ENCODE measurements around the gene PIGQ. TPM values are rescaled to one million over a fixed set of nuclear protein-coding genes. Genes with fewer than 3 reads are reported as not detected.
"Not testable (repeated sequence)": the region's sequence is repeated elsewhere in the genome, so short reads cannot be mapped to it uniquely, and the experiment has no call there.

Gene PIGQ
- total RNA-seq, 1 donor from 2014 or later = 52.6 TPM

DNA sequence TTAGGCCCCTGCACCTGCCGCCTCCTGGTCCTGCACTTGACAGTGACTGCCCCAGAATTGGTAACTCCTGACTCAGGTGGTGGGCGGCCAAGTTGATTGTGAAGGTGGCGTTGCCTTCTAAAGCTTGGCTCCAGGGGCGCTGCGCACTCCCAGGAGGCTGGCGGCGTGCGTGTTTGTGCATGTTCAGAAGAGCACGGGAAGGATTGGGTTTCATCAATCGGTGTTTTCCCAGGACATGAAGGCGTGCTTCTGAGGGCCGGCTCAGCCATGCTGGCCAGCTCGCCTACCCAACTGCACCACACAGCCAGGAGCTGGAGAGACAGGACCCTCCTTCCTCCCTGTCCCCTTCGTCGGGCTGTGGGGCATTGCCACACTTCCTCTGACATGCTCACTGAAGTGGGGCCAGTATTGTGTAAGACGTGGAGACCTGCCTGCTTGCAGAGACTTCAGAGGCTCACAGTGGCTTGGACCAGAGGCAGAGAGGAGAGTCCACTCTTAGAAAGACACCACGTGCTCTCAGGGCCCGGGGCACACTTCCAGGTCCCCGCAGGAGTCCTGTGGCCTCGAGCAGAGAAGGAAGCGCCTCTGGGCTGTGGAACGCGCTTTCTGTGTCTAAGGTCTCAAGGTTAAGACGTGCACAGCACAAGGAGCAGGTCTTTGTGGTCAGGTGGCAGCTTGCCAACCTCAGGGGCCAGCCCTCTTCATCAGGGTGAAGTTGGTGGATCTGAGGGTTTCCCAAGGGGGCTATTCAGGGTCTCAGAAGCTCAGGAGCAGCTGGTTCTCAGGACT is 22.9 kb downstream of the PIGQ start:
- H3K4me1 Mint-ChIP-seq (ENCODE audit: low read depth) = peaks cover 21% of the 10 kb centered on the region
- no peak overlapping the region for H3K27ac Mint-ChIP-seq
- peaks cover 9% of the 10 kb centered on the region for H3K36me3 Mint-ChIP-seq (ENCODE audit: low read depth)
- H3K27me3 Mint-ChIP-seq (ENCODE audit: insufficient read depth) = no peaks in the 10 kb centered on the region
- H3K4me3 Mint-ChIP-seq = no peak overlapping the region
- DNase-seq (ENCODE audit: low spot score) = no peak
- H3K9me3 Mint-ChIP-seq = no peaks in the 10 kb centered on the region
- intact Hi-C loops (cut with micrococcal nuclease) = loop anchor here (5.0 kb wide), 1 partner anchor 900 kb away; the partner anchor contains the start of gene TELO2

DNA sequence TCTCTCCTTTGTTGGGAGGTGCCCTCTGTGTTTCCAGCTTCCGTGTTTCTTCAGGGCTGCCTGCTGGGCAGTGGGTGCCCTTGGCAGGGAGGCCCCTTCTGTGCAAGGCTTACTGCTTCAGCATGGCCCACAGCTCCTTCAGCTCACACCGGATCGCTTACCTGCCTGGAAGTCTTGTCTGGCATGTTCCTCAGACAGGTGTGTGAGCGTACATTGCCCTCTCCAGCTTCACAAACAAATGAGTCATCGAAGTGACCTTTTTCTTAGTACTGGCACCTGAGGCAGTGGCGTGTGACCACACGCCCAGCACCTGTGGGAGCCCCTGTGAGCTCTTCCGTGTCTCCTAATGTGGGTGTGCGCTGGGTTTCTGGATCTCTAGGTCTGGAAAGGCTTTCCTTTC is 23.6 kb downstream of the PIGQ start:
- Mint-ChIP-seq H3K27ac (no peak overlapping the region), H3K4me1 (ENCODE audit: low read depth) (peaks cover 21% of the 10 kb centered on the region), H3K36me3 (ENCODE audit: low read depth) (peaks cover 9% of the 10 kb centered on the region), H3K4me3 (peak overlapping the region; percentile 19), H3K27me3 (ENCODE audit: insufficient read depth) (no peaks in the 10 kb centered on the region), H3K9me3 (no peaks in the 10 kb centered on the region)
- intact Hi-C loops (cut with micrococcal nuclease) = loop anchor here (5.0 kb wide), 1 partner anchor 899 kb away; the partner anchor contains the start of gene TELO2
- no peak for DNase-seq (ENCODE audit: low spot score)

DNA sequence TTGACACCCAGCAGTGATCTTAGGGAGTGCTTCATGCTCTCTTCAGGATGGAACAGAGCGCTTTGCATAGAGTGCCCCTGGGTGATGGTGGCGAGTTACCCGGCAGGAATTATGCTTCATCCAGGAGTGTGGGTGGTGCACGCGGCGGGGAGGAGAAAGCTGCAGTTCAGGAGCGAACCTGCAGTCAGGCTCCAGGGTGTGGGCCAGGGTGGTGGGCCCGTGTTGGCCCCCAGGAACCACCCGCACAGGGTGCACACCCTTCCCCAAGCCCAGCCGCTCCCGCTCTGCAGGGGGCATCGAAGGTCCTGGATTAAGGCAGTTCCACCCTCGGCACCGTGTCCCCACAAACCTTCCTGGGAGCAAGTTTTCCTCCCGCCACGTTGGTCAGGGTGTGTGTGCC is 24.0 kb downstream of the PIGQ start:
- Mint-ChIP-seq H3K4me3 (peak overlapping the region; percentile 19), H3K36me3 (ENCODE audit: low read depth) (peaks cover 12% of the 10 kb centered on the region), H3K27ac (no peak overlapping the region), H3K9me3 (no peaks in the 10 kb centered on the region), H3K4me1 (ENCODE audit: low read depth) (peaks cover 21% of the 10 kb centered on the region), H3K27me3 (ENCODE audit: insufficient read depth) (no peaks in the 10 kb centered on the region)
- DNase-seq (ENCODE audit: low spot score) = no peak
- intact Hi-C loops (cut with micrococcal nuclease) = loop anchor here (5.0 kb wide), 1 partner anchor 898 kb away; the partner anchor contains the start of gene TELO2

DNA sequence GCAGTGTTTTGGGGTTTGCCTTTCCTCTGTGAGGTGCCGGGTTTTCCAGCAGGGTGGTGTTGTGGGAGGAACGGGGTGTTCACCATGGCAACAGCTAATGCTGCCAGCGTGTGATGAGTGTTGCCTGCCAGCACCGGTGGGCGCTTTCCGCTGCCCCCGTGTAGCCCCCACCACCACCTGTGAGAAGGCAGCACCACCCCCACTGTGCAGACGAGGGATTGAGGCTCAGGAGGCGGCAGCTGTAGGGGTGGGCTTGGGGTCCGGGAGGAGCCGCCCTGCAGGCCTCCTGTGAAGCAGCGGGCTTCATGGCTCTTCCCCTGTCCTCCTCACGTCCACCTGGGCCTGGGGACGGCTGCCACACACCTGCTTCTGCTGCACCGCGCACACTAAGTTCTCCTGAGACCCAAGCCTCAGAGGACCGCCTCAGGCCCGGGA is 25.3 kb downstream of the PIGQ start:
- no peaks in the 10 kb centered on the region for H3K27me3 Mint-ChIP-seq (ENCODE audit: insufficient read depth)
- H3K4me1 Mint-ChIP-seq (ENCODE audit: low read depth) = peaks cover 21% of the 10 kb centered on the region
- DNase-seq (ENCODE audit: low spot score) = no peak
- H3K36me3 Mint-ChIP-seq (ENCODE audit: low read depth) = peaks cover 14% of the 10 kb centered on the region
- intact Hi-C loops (cut with micrococcal nuclease) = no loop called here
- no peaks in the 10 kb centered on the region for H3K9me3 Mint-ChIP-seq
- no peak overlapping the region for H3K27ac Mint-ChIP-seq
- H3K4me3 Mint-ChIP-seq = no peak overlapping the region

DNA sequence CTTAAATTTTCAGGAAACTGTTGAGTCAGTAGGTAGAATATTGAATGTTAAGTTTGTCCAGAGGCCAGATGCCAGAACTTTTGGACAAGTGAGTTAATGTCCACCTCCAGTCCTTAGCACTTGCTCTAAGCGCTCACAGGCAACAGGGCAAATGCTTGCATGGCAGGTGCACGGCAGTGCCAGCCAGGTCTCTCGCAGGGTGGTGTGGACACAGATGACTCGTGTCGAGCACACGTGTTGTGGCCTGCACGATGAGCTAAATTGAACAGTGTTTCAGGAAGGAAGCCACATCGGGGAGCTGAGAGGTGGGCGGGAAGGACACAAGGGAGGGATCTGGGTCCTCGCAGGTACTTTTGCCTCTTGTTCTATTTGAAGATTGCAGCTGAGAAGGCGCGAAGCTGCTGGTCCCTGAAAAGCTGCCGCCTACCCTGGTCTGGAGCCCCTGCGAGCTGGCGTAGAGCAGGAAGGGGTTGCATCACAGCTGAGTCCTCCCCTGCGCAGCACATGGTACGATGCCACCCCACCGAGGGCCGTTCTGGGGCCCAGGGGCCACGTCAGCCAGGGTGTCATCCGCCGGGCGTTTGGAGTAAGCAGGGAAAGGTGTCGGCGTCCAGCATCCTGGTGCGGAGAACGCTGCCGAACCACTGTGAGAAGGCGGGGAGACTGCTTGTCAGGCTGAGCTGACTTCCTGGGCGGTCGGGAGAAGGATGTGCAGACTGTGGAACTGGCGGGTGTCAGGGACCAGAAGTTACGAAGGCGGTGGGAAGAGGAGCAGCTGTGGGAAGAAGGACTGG is 26.4 kb downstream of the PIGQ start:
- Mint-ChIP-seq H3K4me1 (ENCODE audit: low read depth) (peaks cover 14% of the 10 kb centered on the region), H3K9me3 (no peaks in the 10 kb centered on the region), H3K27ac (no peak overlapping the region), H3K27me3 (ENCODE audit: insufficient read depth) (no peaks in the 10 kb centered on the region), H3K4me3 (no peak overlapping the region), H3K36me3 (ENCODE audit: low read depth) (peaks cover 14% of the 10 kb centered on the region)
- intact Hi-C loops (cut with micrococcal nuclease) = no loop called here
- no peak for DNase-seq (ENCODE audit: low spot score)

DNA sequence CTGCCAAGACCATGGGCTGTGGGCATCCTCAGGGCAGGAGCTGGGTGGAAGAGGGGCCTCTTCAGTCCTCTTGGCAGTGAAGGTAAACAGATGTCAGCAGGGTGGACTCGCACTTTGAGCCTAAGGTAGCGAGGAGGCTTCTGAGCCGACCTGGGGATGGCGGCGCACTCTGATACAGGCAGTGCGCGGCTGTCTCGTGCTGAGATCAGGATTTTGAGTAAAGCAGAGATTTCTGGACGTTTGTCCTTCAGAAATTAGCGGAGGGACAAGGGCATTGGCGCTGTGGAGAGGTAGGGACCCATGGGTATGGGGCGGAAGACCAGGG is 26.9 kb downstream of the PIGQ start:
- no peaks in the 10 kb centered on the region for H3K27me3 Mint-ChIP-seq (ENCODE audit: insufficient read depth)
- no peak overlapping the region for H3K27ac Mint-ChIP-seq
- intact Hi-C loops (cut with micrococcal nuclease) = no loop called here
- peaks cover 14% of the 10 kb centered on the region for H3K36me3 Mint-ChIP-seq (ENCODE audit: low read depth)
- DNase-seq (ENCODE audit: low spot score) = no peak
- no peaks in the 10 kb centered on the region for H3K9me3 Mint-ChIP-seq
- peaks cover 10% of the 10 kb centered on the region for H3K4me1 Mint-ChIP-seq (ENCODE audit: low read depth)
- no peak overlapping the region for H3K4me3 Mint-ChIP-seq

DNA sequence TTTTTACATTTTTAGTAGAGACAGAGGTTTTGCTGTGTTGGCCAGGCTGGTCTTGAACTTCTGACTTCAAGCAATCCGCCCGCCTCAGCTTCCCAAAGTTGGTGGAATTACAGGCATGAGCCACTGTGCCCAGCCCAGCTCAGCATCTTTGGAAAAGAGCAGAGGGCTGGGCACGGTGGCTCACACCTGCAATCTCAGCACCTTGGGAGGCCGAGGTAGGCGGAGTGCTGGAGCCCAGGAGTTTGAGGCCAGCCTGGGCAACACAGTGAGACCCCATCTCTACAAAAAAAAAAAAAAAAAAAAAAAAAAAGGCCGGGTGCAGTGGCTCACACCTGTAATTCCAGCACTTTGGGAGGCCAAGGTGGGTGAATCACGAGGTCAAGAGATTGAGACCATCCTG is 27.9 kb downstream of the PIGQ start:
- DNase-seq (ENCODE audit: low spot score); H3K4me3 Mint-ChIP-seq; intact Hi-C loops (cut with micrococcal nuclease); H3K27ac Mint-ChIP-seq; H3K9me3 Mint-ChIP-seq; H3K27me3 Mint-ChIP-seq (ENCODE audit: insufficient read depth); H3K4me1 Mint-ChIP-seq (ENCODE audit: low read depth): not testable (repeated sequence)
- peaks cover 14% of the 10 kb centered on the region for H3K36me3 Mint-ChIP-seq (ENCODE audit: low read depth)

DNA sequence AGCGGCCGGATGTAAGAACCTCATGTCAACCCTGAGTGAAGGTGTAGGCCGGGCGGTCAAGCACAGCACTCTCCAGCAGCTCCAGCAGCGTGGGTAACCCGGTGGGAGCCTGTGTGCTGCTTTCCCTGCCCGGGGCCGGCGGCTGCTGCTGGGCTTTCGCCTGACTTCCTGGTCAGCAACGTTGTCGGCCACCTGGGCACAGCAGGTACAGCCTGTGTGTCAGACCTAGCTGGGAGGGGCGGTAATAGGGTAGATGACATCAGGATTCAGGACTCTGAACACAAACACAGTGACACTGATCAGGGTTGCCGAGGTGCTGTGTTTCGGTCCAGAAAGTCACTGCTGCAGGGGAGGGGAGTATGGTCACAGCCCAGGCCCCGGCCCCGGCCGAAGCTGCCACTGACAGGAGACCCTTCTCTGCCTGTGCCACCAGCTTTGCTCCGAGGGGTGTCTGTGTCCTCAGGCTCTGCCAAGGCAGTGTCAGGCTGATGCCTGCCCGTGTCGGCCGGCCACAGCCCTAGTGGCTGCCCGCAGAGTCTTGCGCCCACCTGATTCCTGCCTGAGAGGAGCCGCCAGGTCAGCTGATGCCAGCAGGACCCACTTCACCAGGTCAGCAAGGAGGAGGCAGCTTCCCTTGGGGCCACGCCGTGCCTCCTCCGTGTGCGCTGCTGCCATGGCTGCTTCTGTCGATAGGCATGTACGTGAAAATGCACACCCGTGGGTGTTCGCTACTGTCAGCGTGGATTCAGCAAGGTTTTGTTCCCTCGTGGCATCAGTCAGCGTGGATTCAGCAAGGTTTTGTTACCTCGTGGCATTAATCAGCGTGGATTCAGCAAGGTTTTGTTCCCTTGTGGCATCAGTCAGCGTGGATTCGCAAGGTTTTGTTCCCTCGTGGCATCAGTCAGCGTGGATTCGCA is 29.3 kb downstream of the PIGQ start:
- Mint-ChIP-seq H3K27me3 (ENCODE audit: insufficient read depth) (no peaks in the 10 kb centered on the region), H3K4me1 (ENCODE audit: low read depth) (peaks cover 6% of the 10 kb centered on the region), H3K36me3 (ENCODE audit: low read depth) (peaks cover 14% of the 10 kb centered on the region), H3K4me3 (no peak overlapping the region), H3K9me3 (no peaks in the 10 kb centered on the region), H3K27ac (no peak overlapping the region)
- no peak for DNase-seq (ENCODE audit: low spot score)
- intact Hi-C loops (cut with micrococcal nuclease) = no loop called here

DNA sequence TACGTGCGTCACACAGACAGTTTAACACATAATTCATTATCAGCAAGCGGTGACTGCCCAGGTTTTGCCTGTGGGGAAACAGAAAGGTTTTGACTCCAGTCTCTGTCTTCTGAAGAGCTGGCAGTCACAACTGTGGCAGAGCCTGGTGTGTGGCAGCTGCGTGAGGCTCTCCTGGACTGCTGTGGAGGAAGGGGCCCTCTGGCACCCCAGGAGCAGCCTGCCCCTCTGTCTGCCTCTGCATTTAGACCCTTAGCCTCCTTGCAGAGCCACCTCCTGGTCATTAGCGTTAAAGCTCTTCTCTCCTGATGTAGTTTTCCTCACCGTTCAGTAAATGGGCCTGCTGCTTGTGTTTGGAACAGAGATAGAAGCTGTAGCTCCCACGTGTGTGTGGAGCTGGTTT is 31.0 kb downstream of the PIGQ start:
- no peak overlapping the region for H3K27ac Mint-ChIP-seq

DNA sequence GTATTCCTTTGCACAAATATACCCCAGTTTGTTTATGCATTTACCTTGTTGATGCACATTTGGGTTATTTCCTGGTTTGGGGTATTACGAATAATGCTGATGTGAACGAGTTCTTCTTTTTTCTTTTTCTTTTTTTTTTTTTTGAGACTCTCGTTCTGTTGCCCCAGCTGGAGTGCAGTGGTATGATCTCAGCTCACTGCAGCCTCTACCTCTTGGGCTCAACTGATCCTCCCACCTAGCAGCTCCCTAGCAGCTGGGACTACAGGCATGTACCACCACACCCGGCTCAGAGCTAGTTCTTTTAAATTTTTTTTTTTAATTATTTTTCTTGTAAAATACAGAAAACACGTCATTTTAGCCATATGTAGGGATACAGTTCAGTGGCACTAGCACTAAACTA is 34.2 kb downstream of the PIGQ start:
- no peaks in the 10 kb centered on the region for H3K9me3 Mint-ChIP-seq
- no peak for DNase-seq (ENCODE audit: low spot score)
- H3K4me1 Mint-ChIP-seq (ENCODE audit: low read depth) = no peaks in the 10 kb centered on the region
- H3K27me3 Mint-ChIP-seq (ENCODE audit: insufficient read depth) = no peaks in the 10 kb centered on the region
- no peak overlapping the region for H3K27ac Mint-ChIP-seq
- H3K4me3 Mint-ChIP-seq = no peak overlapping the region
- peaks cover 2% of the 10 kb centered on the region for H3K36me3 Mint-ChIP-seq (ENCODE audit: low read depth)
- intact Hi-C loops (cut with micrococcal nuclease) = no loop called here

More for the DNA sequence above, 31.0 kb downstream of the PIGQ start:
- DNase-seq (ENCODE audit: low spot score) = no peak
- intact Hi-C loops (cut with micrococcal nuclease) = no loop called here
- Mint-ChIP-seq H3K4me3 (no peak overlapping the region), H3K27me3 (ENCODE audit: insufficient read depth) (no peaks in the 10 kb centered on the region), H3K4me1 (ENCODE audit: low read depth) (no peaks in the 10 kb centered on the region), H3K36me3 (ENCODE audit: low read depth) (peaks cover 15% of the 10 kb centered on the region), H3K9me3 (no peaks in the 10 kb centered on the region)

DNA sequence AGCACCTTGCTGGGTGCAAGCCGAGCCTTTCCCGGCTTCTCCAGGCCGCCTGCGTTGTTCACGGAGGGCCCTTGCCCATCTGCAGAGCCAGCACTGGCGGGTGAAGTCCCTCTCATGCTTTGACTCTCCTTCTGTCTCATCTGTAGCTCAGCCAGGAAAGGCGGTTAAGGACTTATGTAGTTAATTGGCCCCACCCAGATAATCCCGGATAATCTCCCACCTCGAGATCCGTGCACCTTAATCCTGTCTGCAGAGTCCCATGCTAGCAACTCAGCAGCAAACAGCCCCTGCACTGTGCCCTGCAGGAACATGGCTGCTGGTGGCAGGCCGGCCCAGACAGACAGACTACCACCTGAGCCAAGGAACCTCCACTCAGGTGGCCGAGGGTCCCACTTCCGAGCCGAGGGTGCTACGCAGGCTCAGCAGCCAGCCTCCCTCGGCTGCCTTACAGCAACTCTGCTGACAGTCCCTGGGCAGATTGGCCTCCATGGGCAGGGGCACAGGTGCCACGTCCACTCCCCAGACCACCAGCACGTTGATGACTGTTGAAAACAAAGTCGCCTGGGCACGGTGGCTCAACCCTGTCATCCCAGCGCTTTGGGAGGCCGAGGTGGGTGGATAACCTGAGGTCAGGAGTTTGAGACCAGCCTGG is 37.0 kb downstream of the PIGQ start:
- Mint-ChIP-seq H3K27me3 (ENCODE audit: insufficient read depth) (no peaks in the 10 kb centered on the region), H3K4me3 (no peak overlapping the region), H3K36me3 (ENCODE audit: low read depth) (peaks cover 2% of the 10 kb centered on the region), H3K4me1 (ENCODE audit: low read depth) (no peaks in the 10 kb centered on the region), H3K9me3 (no peaks in the 10 kb centered on the region), H3K27ac (no peak overlapping the region)
- DNase-seq (ENCODE audit: low spot score) = no peak
- intact Hi-C loops (cut with micrococcal nuclease) = no loop called here

DNA sequence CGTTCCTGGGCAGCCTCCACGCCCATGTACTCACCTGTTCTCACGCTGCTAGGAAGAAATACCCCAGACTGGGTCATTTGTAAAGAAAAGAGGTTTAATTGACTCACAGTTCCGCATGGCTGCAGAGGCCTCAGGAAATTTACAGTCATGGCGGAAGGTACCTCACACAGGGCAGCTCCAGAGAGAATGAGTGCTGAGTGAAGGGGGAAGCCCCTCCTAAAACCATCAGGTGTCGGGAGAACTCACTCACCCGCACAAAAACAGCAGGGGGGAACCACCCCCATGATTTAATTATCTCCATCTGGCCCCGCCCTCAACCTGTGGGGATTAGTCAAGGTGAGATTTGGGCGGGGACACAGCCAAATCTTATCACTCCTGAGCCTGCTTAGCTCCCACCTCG is 38.3 kb downstream of the PIGQ start:
- H3K36me3 Mint-ChIP-seq (ENCODE audit: low read depth) = peaks cover 2% of the 10 kb centered on the region

More for the DNA sequence above, 38.3 kb downstream of the PIGQ start:
- Mint-ChIP-seq H3K4me1 (ENCODE audit: low read depth) (no peaks in the 10 kb centered on the region), H3K4me3 (no peak overlapping the region), H3K9me3 (no peaks in the 10 kb centered on the region), H3K27ac (no peak overlapping the region), H3K27me3 (ENCODE audit: insufficient read depth) (no peaks in the 10 kb centered on the region)
- no peak for DNase-seq (ENCODE audit: low spot score)
- intact Hi-C loops (cut with micrococcal nuclease) = no loop called here
